Endothelial cell of umbilical vein (primary cell): Measurements from ENCODE around the gene MARCHF11. TPM values are rescaled to one million over a fixed set of nuclear protein-coding genes. Genes with fewer than 3 reads are reported as not detected.

ENCODE experiments used
- BruUV-seq: library from RNA; stranded (reverse); fragments of 400-500 nt; replicated peaks from 2 replicates; lab custom pipeline; 2021; lab: Mats Ljungman, UMichigan
- CTCF ChIA-PET: fragments of 300-600, 350-600 bp; sonication (Branson Sonifier 250); formaldehyde crosslinking; loops from one replicate; lab custom pipeline; 2021; ENCODE audit warnings: antibody characterized with exemption, inconsistent platforms; lab: Charles Lee
- POLR2A ChIA-PET: fragments of 300-600, 350-600 bp; sonication (Branson Sonifier 250); formaldehyde crosslinking; loops from one replicate; lab custom pipeline; 2021; ENCODE audit warnings: antibody characterized with exemption, inconsistent platforms; lab: Charles Lee
- DNase-seq: peaks from one replicate; pipeline ENCODE4 v3.0.0-alpha.2; 2011; ENCODE audit warnings: low read depth, low spot score
- FAIRE-seq: peaks from 2 replicates; lab custom pipeline; 2011; peaks lifted over from hg19 to GRCh38; lab: Jason Lieb, UNC
- H2AFZ ChIP-seq: 2 replicates; pipeline ENCODE4 v1.6.0; 2012; ENCODE audit warnings: low read depth, low read length, control low read depth, inconsistent platforms
- H3K27ac ChIP-seq: 2 replicates; pipeline ENCODE4 v1.5.1; 2011; ENCODE audit warnings: low read depth, mild to moderate bottlenecking, control low read depth, low read length, moderate library complexity; ENCODE audit not compliant: insufficient read depth
- H3K27me3 ChIP-seq, 2 experiments: 2 replicates each; pipeline versions ENCODE4 v1.6.0 to v1.6.1; 2011; ENCODE audit warnings: low read length in 2 of 2, mixed read lengths in 1 of 2; ENCODE audit not compliant: control insufficient read depth in 2 of 2, insufficient read depth in 2 of 2
- H3K36me3 ChIP-seq, 2 experiments: 2 replicates in 1 of 2; 3 replicates in 1 of 2; pipeline ENCODE4 v1.5.1; 2011; ENCODE audit warnings: low read length in 2 of 2, mild to moderate bottlenecking in 1 of 2, moderate library complexity in 1 of 2; ENCODE audit not compliant: control insufficient read depth in 2 of 2, insufficient read depth in 2 of 2; ENCODE audit errors: extremely low read depth in 1 of 2
- H3K4me1 ChIP-seq: 3 replicates; pipeline ENCODE4 v1.5.1; 2011; ENCODE audit warnings: mild to moderate bottlenecking, low read length; ENCODE audit not compliant: control insufficient read depth, insufficient read depth; ENCODE audit errors: extremely low read depth
- H3K4me2 ChIP-seq: 2 replicates; pipeline ENCODE4 v1.6.1; 2011; ENCODE audit warnings: low read length, control low read depth, mixed read lengths; ENCODE audit not compliant: insufficient read depth
- H3K4me3 ChIP-seq, 3 experiments: fragments of 200-600 bp in 1 of 3; sonication (generic), shearing (Covaris generic) in 1 of 3; replicated peaks in 1 of 3; 2 replicates each; pipeline ENCODE4 v1.5.1; 2011 to 2016; ENCODE audit warnings: control low read depth in 3 of 3, low read length in 3 of 3, mild to moderate bottlenecking in 2 of 3, inconsistent platforms in 1 of 3, low read depth in 1 of 3, moderate library complexity in 1 of 3; ENCODE audit not compliant: insufficient read depth in 1 of 3
- H3K79me2 ChIP-seq: 2 replicates; pipeline ENCODE4 v1.6.0; 2012; ENCODE audit warnings: low read length, inconsistent platforms; ENCODE audit not compliant: control insufficient read depth, insufficient read depth
- H3K9ac ChIP-seq: replicated peaks from 2 replicates; pipeline ENCODE3; 2011; ENCODE audit warnings: low read length, control low read depth; ENCODE audit not compliant: insufficient read depth; ENCODE audit errors: extremely low read depth
- H3K9me1 ChIP-seq: replicated peaks from 3 replicates; pipeline ENCODE4 v1.6.0; 2011; ENCODE audit warnings: mild to moderate bottlenecking, low read length; ENCODE audit not compliant: control insufficient read depth, insufficient read depth; ENCODE audit errors: extremely low read depth
- H3K9me3 ChIP-seq: replicated peaks from 2 replicates; pipeline ENCODE4 v1.5.1; 2012; ENCODE audit warnings: low read length, inconsistent platforms; ENCODE audit not compliant: control insufficient read depth, insufficient read depth
- H4K20me1 ChIP-seq: replicated peaks from 2 replicates; pipeline ENCODE3; 2011; ENCODE audit warnings: mild to moderate bottlenecking, low read length; ENCODE audit not compliant: control insufficient read depth, insufficient read depth; ENCODE audit errors: extremely low read depth
- CTCF ChIP-seq, 2 donors: IDR thresholded peaks; 1 replicate in 1 of 2; 2 replicates in 1 of 2; pipeline ENCODE4 v1.5.1; 2011; ENCODE audit warnings: low read length in 2 of 2, mild to moderate bottlenecking in 2 of 2, moderate library complexity in 2 of 2, control low read depth in 1 of 2, inconsistent platforms in 1 of 2, low read depth in 1 of 2; ENCODE audit not compliant: insufficient read depth in 1 of 2; ENCODE audit errors: extremely low read depth in 1 of 2
- EZH2 ChIP-seq: IDR thresholded peaks from 2 replicates; pipeline ENCODE4 v1.6.1; 2012; ENCODE audit warnings: borderline replicate concordance, low read depth, mild to moderate bottlenecking, moderate library complexity, low read length, inconsistent platforms; ENCODE audit not compliant: severe bottlenecking
- FOS ChIP-seq: IDR thresholded peaks from 2 replicates; pipeline ENCODE4 v1.6.1; 2011; ENCODE audit warnings: mild to moderate bottlenecking, low read length, moderate library complexity, borderline replicate concordance; ENCODE audit not compliant: insufficient read depth
- GATA2 ChIP-seq: IDR thresholded peaks from 2 replicates; pipeline ENCODE4 v1.7.0; 2011; ENCODE audit warnings: low read depth, mild to moderate bottlenecking, moderate library complexity, mixed read lengths, low read length; ENCODE audit not compliant: insufficient read length, insufficient read depth
- JUN ChIP-seq: IDR thresholded peaks from 2 replicates; pipeline ENCODE4 v1.6.1; 2011; ENCODE audit warnings: borderline replicate concordance, low read depth; ENCODE audit not compliant: insufficient read length, insufficient read depth
- MAX ChIP-seq: IDR thresholded peaks from 2 replicates; pipeline ENCODE4 v1.6.1; 2011; ENCODE audit not compliant: insufficient read depth, insufficient read length
- MYC ChIP-seq: IDR thresholded peaks from one replicate; pipeline ENCODE4 v1.6.1; 2011; ENCODE audit warnings: mild to moderate bottlenecking, low read depth, low read length
- POLR2A ChIP-seq: IDR thresholded peaks from 2 replicates; pipeline ENCODE4 v1.6.1; 2012; ENCODE audit warnings: low read depth, mild to moderate bottlenecking, control low read depth, low read length
- POLR2AphosphoS5 ChIP-seq: IDR thresholded peaks from 2 replicates; pipeline ENCODE4 v1.6.1; 2012; ENCODE audit warnings: low read depth, mild to moderate bottlenecking, control low read depth, low read length, moderate library complexity; ENCODE audit not compliant: insufficient read depth
- dilution Hi-C: fragments of 300-500 bp; cut with MboI; formaldehyde crosslinking; loops from one replicate; pipeline ENCODE4 v1.15.0; 2019; ENCODE audit warnings: low sequenced_read_pairs; ENCODE audit not compliant: extremely low pct_ligation_motif_present
- intact Hi-C: fragments of 100-400 bp; cut with micrococcal nuclease; formaldehyde crosslinking; loops from one replicate; pipeline ENCODE4 v1.10.0; 2022
- polyA plus RNA-seq, 4 experiments: library from polyadenylated mRNA; depleted of rRNA in 3 of 4; stranded (reverse) in 3 of 4; unstranded in 1 of 4; fragments of >200 nt; gene quantifications; 2 replicates each; pipeline versions ENCODE4 v1.2.1 to v1.2.3, GENCODE V29; 2011 to 2012; ENCODE audit warnings: missing spikeins in 1 of 4
- total RNA-seq: library from RNA; stranded (reverse); gene quantifications from 2 replicates; pipeline ENCODE4 v1.2.3, GENCODE V29; 2021

Gene MARCHF11
- total and polyA plus RNA-seq, 2 donors (not counting 3 experiments of a cell fraction or from before 2014, with no cell fraction given): not detected

GRCh38 chr5:16131878-16132277 lies 47.7 kb downstream of the MARCHF11 start:
- Histone ChIP-seq H3K4me2 (no peak overlapping the region), H3K9me1 (no peaks in the 10 kb centered on the region), H3K79me2 (no peaks in the 10 kb centered on the region), H3K9ac (no peak overlapping the region), H3K36me3 (no peaks in the 10 kb centered on the region), H3K27ac (no peak overlapping the region), H4K20me1 (no peaks in the 10 kb centered on the region), H3K4me1 (no peaks in the 10 kb centered on the region), H3K9me3 (no peaks in the 10 kb centered on the region), H2AFZ (no peak overlapping the region), H3K27me3 (no peaks in the 10 kb centered on the region), H3K4me3 (no peak overlapping the region)
- dilution Hi-C loops: no loop called here
- POLR2A ChIA-PET: no interaction called here
- CTCF ChIA-PET: no interaction called here
- BruUV-seq: no TSS peak
- intact Hi-C loops: no loop called here
- FAIRE-seq: no peak
- TF ChIP-seq POLR2AphosphoS5: no peak
- TF ChIP-seq CTCF (IDR thresholded peaks at IDR 0.05; ENCODE audit: extremely low read depth in 1 of 2, insufficient read depth in 1 of 2, low read depth in 1 of 2, low read length in 2 of 2): no peak
- no peak for TF ChIP-seq EZH2
- TF ChIP-seq FOS: no peak
- no peak for TF ChIP-seq GATA2
- no peak for TF ChIP-seq POLR2A
- no peak for TF ChIP-seq MAX
- TF ChIP-seq JUN: no peak
- no peak for TF ChIP-seq MYC
- no peak for DNase-seq
